ENCODE results near the gene MRPS6.

The MRPS6 gene

GRCh38 chr21:34180407-34180806, 107.0 kb downstream of the MRPS6 start:
- DNase-seq (ENCODE audit: low read depth in 3 of 3), result no peak

GRCh38 chr21:34180826-34181359, 107.5 kb downstream of the MRPS6 start:
- no peak for DNase-seq (ENCODE audit: low read depth in 3 of 3)

- no peak for DNase-seq (ENCODE audit: low read depth in 3 of 3)
Measured at GRCh38 chr21:34181431-34182039, 108.2 kb downstream of the MRPS6 start.

- DNase-seq (ENCODE audit: low read depth in 3 of 3), result no peak
Measured at GRCh38 chr21:34182436-34182835, 109.1 kb downstream of the MRPS6 start.

- DNase-seq (ENCODE audit: low read depth in 3 of 3), result no peak
Measured at GRCh38 chr21:34183331-34183928, 110.1 kb downstream of the MRPS6 start.

GRCh38 chr21:34184232-34184631, 110.9 kb downstream of the MRPS6 start:
- no peak for DNase-seq (ENCODE audit: low read depth in 3 of 3)

GRCh38 chr21:34185026-34185750, 111.8 kb downstream of the MRPS6 start:
- DNase-seq (ENCODE audit: low read depth in 3 of 3), result no peak

- no peak for DNase-seq (ENCODE audit: low read depth in 3 of 3)
Measured at GRCh38 chr21:34186109-34186719, 112.8 kb downstream of the MRPS6 start.

- no peak for DNase-seq (ENCODE audit: low read depth in 3 of 3)
Measured at GRCh38 chr21:34187935-34188334, 114.6 kb downstream of the MRPS6 start.

GRCh38 chr21:34189506-34189905, 116.1 kb downstream of the MRPS6 start:
- no peak for DNase-seq (ENCODE audit: low read depth in 3 of 3)

GRCh38 chr21:34190576-34191321, 117.4 kb downstream of the MRPS6 start:
- DNase-seq (ENCODE audit: low read depth in 3 of 3), result no peak

GRCh38 chr21:34191876-34192275, 118.5 kb downstream of the MRPS6 start:
- DNase-seq (ENCODE audit: low read depth in 3 of 3), result no peak
